Measurements from ENCODE around the gene CDKL5. TPM values are rescaled to one million over a fixed set of nuclear protein-coding genes. Genes with fewer than 3 reads are reported as not detected.

The CDKL5 gene
- total RNA-seq, 3 donors from 2014 or later: 5.3 to 14.3 (median 6.9) TPM

DNA sequence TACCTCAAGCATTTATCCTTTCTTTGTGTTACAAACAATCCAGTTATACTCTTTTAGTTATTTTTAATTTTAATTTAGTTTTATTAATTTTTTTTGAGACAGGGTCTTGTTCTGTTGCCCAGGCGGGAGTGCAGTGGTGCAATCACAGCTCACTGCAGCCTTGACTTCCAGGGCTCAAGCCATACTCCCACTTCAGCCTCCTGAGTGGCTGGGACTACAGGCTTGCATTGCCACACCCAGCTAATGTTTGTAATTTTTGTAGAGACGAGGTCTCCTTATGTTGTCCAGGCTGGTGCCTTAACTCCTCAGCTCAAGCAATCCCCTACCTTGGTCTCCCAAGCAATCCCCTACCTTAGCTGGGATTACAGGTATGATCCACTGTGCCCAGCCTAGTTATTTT, 45.9 kb downstream of the CDKL5 start:
- Histone ChIP-seq H3K36me3 (no peaks in the 10 kb centered on the region), H3K27ac (no peak overlapping the region), H3K4me3 (no peak overlapping the region), H3K27me3 (peaks cover 0 to 9% of the 10 kb centered on the region in 2 donors), H3K4me1 (no peaks in the 10 kb centered on the region), H3K9me3 (no peaks in the 10 kb centered on the region)
- intact Hi-C loops (cut with DNase I; ENCODE audit: low total_unique reads): no loop called here
- no peak for DNase-seq (ENCODE audit: low spot score in 2 of 2)
- no peak for TF ChIP-seq POLR2AphosphoS5 (IDR thresholded peaks at IDR 0.05)
- TF ChIP-seq, protein P1, sequence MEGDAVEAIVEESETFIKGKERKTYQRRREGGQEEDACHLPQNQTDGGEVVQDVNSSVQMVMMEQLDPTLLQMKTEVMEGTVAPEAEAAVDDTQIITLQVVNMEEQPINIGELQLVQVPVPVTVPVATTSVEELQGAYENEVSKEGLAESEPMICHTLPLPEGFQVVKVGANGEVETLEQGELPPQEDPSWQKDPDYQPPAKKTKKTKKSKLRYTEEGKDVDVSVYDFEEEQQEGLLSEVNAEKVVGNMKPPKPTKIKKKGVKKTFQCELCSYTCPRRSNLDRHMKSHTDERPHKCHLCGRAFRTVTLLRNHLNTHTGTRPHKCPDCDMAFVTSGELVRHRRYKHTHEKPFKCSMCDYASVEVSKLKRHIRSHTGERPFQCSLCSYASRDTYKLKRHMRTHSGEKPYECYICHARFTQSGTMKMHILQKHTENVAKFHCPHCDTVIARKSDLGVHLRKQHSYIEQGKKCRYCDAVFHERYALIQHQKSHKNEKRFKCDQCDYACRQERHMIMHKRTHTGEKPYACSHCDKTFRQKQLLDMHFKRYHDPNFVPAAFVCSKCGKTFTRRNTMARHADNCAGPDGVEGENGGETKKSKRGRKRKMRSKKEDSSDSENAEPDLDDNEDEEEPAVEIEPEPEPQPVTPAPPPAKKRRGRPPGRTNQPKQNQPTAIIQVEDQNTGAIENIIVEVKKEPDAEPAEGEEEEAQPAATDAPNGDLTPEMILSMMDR (IDR thresholded peaks at IDR 0.05): no peak
- TF ChIP-seq POLR2A (IDR thresholded peaks at IDR 0.05): no peak

DNA sequence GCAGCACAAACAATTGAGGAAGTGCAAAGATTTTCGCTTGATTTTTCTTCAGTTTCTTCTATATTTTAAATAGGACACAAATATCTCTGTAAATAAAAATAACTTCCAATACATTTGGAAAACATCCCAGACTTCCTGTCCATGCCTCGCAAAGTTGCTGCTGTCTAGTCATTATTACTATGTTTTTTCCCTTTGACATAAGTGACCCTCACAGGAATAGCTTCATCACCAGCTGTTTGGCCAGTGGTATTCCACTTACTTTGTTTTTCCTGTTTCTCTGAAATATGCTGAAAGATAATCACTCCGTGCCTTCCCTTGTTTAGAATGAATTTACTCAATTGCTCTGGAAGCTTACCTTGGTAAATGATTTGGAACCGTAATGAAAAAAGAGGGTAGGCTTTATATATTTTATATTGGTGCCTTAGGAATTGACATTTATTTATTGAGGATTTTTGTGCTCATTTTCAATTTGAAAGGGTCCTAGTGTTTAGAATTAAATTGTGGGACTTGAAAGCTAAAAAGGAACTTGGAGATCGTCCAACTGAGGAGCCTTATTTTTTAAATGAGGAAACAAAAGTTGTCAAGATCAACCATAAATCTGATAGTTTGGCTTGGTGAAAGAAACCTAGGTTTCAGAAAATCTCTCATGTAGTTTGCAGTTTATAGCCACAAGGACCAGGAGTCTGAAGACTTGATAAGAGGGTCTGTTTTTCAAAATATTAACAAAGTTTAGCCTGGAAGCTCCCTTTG, 65.6 kb downstream of the CDKL5 start:
- Histone ChIP-seq H3K4me1 (no peaks in the 10 kb centered on the region), H3K27ac (no peak overlapping the region), H3K9me3 (no peaks in the 10 kb centered on the region), H3K4me3 (no peak overlapping the region), H3K27me3 (peaks cover 0 to 3% of the 10 kb centered on the region in 2 donors), H3K36me3 (no peaks in the 10 kb centered on the region)
- TF ChIP-seq, protein P1 (IDR thresholded peaks at IDR 0.05): no peak
- no peak for TF ChIP-seq POLR2AphosphoS5 (IDR thresholded peaks at IDR 0.05)
- no peak for TF ChIP-seq POLR2A (IDR thresholded peaks at IDR 0.05)
- intact Hi-C loops (cut with DNase I; ENCODE audit: low total_unique reads): no loop called here
- DNase-seq (ENCODE audit: low spot score in 2 of 2): no peak

DNA sequence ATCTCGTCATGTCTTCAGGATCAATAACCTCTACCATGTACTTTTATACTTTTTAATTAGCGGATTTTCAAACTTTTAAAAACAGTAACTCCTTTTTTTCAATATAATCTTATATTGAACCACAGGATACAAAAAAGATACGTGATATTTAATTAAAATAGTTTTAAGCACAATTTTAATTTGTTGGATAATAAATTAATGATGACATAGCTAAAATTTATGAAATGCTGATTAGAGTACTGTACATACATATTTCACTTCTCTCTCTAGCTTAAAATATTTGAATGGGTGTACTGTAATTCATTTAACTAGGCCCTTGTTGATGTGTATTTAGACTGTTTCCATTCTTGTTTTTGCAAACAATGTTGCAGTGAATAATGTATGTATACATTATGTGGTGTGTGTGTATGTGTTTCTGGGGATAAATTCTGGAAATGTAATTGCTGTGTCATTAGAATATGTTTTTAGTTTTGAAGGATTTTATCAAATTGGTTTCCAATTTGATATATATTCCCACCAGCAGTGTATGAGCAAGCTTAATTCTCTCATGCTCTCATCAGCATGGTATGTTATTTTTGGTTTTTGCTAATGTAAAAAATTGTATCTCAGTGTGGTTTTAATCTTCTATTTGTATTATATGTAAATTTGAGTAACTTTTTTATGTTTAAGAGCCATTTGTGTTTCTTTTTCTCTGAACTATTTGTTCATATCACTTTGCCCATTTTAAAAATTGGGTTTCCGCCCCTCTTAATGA, 66.4 kb downstream of the CDKL5 start:
- Histone ChIP-seq H3K4me3 (no peak overlapping the region), H3K27ac (no peak overlapping the region), H3K36me3 (no peaks in the 10 kb centered on the region), H3K9me3 (no peaks in the 10 kb centered on the region), H3K27me3 (peaks cover 0 to 3% of the 10 kb centered on the region in 2 donors), H3K4me1 (no peaks in the 10 kb centered on the region)
- TF ChIP-seq POLR2A (IDR thresholded peaks at IDR 0.05): no peak
- TF ChIP-seq, protein P1 (IDR thresholded peaks at IDR 0.05): no peak
- no peak for TF ChIP-seq POLR2AphosphoS5 (IDR thresholded peaks at IDR 0.05)
- no peak for DNase-seq (ENCODE audit: low spot score in 2 of 2)
- intact Hi-C loops (cut with DNase I; ENCODE audit: low total_unique reads): no loop called here

DNA sequence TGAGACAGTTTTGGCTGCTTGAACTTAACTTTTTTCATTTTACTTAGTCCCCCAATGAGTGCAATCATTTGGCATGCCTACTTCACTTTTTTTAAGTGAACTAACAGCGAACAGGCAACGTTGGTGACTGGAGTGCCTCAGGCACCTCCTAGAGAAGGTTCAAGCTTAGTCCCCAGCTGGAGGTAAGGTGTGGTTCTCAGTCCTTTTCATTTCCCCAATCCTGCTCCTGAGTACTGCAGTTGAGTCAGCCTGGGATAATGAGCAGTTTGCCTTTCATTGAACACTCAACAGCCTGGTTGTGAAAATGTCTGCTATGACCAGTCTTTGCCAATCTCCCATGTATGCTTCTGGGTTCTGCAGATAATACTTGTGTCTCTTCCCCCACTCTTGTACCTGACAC, 109.5 kb downstream of the CDKL5 start:
- H3K27ac ChIP-seq: no peak overlapping the region
- no peak overlapping the region for H3K4me3 ChIP-seq
- TF ChIP-seq, protein P1 (IDR thresholded peaks at IDR 0.05): no peak
- TF ChIP-seq POLR2AphosphoS5 (IDR thresholded peaks at IDR 0.05): no peak
- TF ChIP-seq POLR2A (IDR thresholded peaks at IDR 0.05): no peak
- no peak for DNase-seq (ENCODE audit: low spot score in 2 of 2)
- H3K4me1 ChIP-seq: no peaks in the 10 kb centered on the region
- no peaks in the 10 kb centered on the region for H3K36me3 ChIP-seq
- no peaks in the 10 kb centered on the region for H3K9me3 ChIP-seq
- intact Hi-C loops (cut with DNase I; ENCODE audit: low total_unique reads): no loop called here
- peaks cover 0 to 10% of the 10 kb centered on the region in 2 donors for H3K27me3 ChIP-seq

DNA sequence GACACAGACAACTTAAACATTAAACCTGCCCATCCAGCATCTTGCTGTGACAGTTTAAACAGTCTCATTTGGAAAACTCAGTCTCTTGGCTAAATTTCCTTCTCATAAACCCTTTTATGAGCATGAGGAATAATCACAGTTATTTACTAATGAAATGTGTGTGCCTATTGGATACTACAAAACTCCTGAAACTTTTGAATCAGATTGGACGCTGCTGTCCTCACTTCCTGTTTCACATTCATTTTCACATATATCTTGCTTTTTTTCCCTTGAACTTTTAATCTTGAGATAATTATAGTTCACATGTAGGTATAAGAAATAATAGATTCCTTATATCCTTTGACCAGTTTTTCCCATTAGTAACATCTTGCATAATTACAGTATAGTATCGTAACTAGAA, 111.7 kb downstream of the CDKL5 start:
- Histone ChIP-seq H3K36me3 (no peaks in the 10 kb centered on the region), H3K4me1 (no peaks in the 10 kb centered on the region), H3K4me3 (no peak overlapping the region), H3K9me3 (no peaks in the 10 kb centered on the region), H3K27ac (no peak overlapping the region), H3K27me3 (peaks cover 0 to 10% of the 10 kb centered on the region in 2 donors)
- no peak for TF ChIP-seq POLR2AphosphoS5 (IDR thresholded peaks at IDR 0.05)
- TF ChIP-seq POLR2A (IDR thresholded peaks at IDR 0.05): no peak
- TF ChIP-seq, protein P1 (IDR thresholded peaks at IDR 0.05): no peak
- DNase-seq (ENCODE audit: low spot score in 2 of 2): no peak
- intact Hi-C loops (cut with DNase I; ENCODE audit: low total_unique reads): no loop called here
